ENCODE results near the gene STX10.
"Not testable (repeated sequence)": the region's sequence is repeated elsewhere in the genome, so short reads cannot be mapped to it uniquely, and the experiment has no call there.

Gene STX10

GRCh38 chr19:13150187-13150930 is at the start of gene STX10, which contains the start of gene IER2:
Gene STX10, minus strand, starts transcription at chr19:13150375. Its CDS starts 202 bp downstream, at chr19:13150173.
Gene IER2, plus strand, starts transcription at chr19:13150411. Its CDS starts 2,776 bp downstream, at chr19:13153187.
- H3K9me3 ChIP-seq: no peaks in the 10 kb centered on the region
- H3K36me3 ChIP-seq (replicated peaks): peaks cover 16% of the 10 kb centered on the region
- DNase-seq (ENCODE audit: low spot score in 2 of 2): peak; percentile 94
- no peaks in the 10 kb centered on the region for H3K27me3 ChIP-seq (ENCODE audit: low read depth)
- H3K4me1 ChIP-seq: peaks cover 5% of the 10 kb centered on the region
- in situ Hi-C loops (cut with MboI; ENCODE audit: low sequenced_read_pairs): loop anchor here (25.0 kb wide), 1 partner anchor 862 kb away; the partner anchor contains the start of gene RFX1
- peak within 1 kb of the TSS; percentile 97 for H3K4me3 ChIP-seq

GRCh38 chr19:13198634-13199033 is 48.5 kb upstream of the STX10 start:
- no peak for DNase-seq (ENCODE audit: low spot score in 2 of 2)
- no peaks in the 10 kb centered on the region for H3K27me3 ChIP-seq (ENCODE audit: low read depth)
- no peaks in the 10 kb centered on the region for H3K4me1 ChIP-seq
- no peaks in the 10 kb centered on the region for H3K36me3 ChIP-seq (replicated peaks)
- no peak overlapping the region for H3K4me3 ChIP-seq
- H3K9me3 ChIP-seq: no peaks in the 10 kb centered on the region
- in situ Hi-C loops (cut with MboI; ENCODE audit: low sequenced_read_pairs): no loop called here

GRCh38 chr19:13195678-13196077 is 45.5 kb upstream of the STX10 start:
- H3K4me3 ChIP-seq: no peak overlapping the region
- in situ Hi-C loops (cut with MboI; ENCODE audit: low sequenced_read_pairs): no loop called here
- DNase-seq (ENCODE audit: low spot score in 2 of 2): peak in 1 of 2 experiments; percentile 50

GRCh38 chr19:13190781-13191540 is 40.8 kb upstream of the STX10 start:
- no peak for DNase-seq (ENCODE audit: low spot score in 2 of 2)
- H3K4me1 ChIP-seq: no peaks in the 10 kb centered on the region
- no peaks in the 10 kb centered on the region for H3K36me3 ChIP-seq (replicated peaks)
- H3K4me3 ChIP-seq: no peak overlapping the region
- no peaks in the 10 kb centered on the region for H3K27me3 ChIP-seq (ENCODE audit: low read depth)
- in situ Hi-C loops (cut with MboI; ENCODE audit: low sequenced_read_pairs): no loop called here
- H3K9me3 ChIP-seq: no peaks in the 10 kb centered on the region

More at GRCh38 chr19:13195678-13196077, 45.5 kb upstream of the STX10 start:
- no peaks in the 10 kb centered on the region for H3K27me3 ChIP-seq (ENCODE audit: low read depth)
- H3K36me3 ChIP-seq (replicated peaks): no peaks in the 10 kb centered on the region
- no peaks in the 10 kb centered on the region for H3K4me1 ChIP-seq
- no peaks in the 10 kb centered on the region for H3K9me3 ChIP-seq

GRCh38 chr19:13189600-13189999 is 39.4 kb upstream of the STX10 start:
- H3K9me3 ChIP-seq: no peaks in the 10 kb centered on the region
- no peaks in the 10 kb centered on the region for H3K36me3 ChIP-seq (replicated peaks)
- no peak overlapping the region for H3K4me3 ChIP-seq
- DNase-seq (ENCODE audit: low spot score in 2 of 2): no peak
- H3K27me3 ChIP-seq (ENCODE audit: low read depth): no peaks in the 10 kb centered on the region
- in situ Hi-C loops (cut with MboI; ENCODE audit: low sequenced_read_pairs): no loop called here
- no peaks in the 10 kb centered on the region for H3K4me1 ChIP-seq

- Histone ChIP-seq H3K4me3 (no peak overlapping the region), H3K36me3 (replicated peaks) (no peaks in the 10 kb centered on the region), H3K4me1 (no peaks in the 10 kb centered on the region), H3K27me3 (ENCODE audit: low read depth) (no peaks in the 10 kb centered on the region), H3K9me3 (no peaks in the 10 kb centered on the region)
- in situ Hi-C loops (cut with MboI; ENCODE audit: low sequenced_read_pairs): no loop called here
- no peak for DNase-seq (ENCODE audit: low spot score in 2 of 2)
Observed at GRCh38 chr19:13187419-13187818, 37.2 kb upstream of the STX10 start.

GRCh38 chr19:13186688-13187087 is 36.5 kb upstream of the STX10 start:
- H3K4me3 ChIP-seq; H3K27me3 ChIP-seq (ENCODE audit: low read depth); H3K9me3 ChIP-seq; H3K4me1 ChIP-seq; in situ Hi-C loops (cut with MboI; ENCODE audit: low sequenced_read_pairs); H3K36me3 ChIP-seq (replicated peaks); DNase-seq (ENCODE audit: low spot score in 2 of 2): not testable (repeated sequence)

- peak in 1 of 2 experiments; percentile 41 for DNase-seq (ENCODE audit: low spot score in 2 of 2)
- H3K9me3 ChIP-seq; H3K4me3 ChIP-seq; H3K27me3 ChIP-seq (ENCODE audit: low read depth); H3K36me3 ChIP-seq (replicated peaks); H3K4me1 ChIP-seq; in situ Hi-C loops (cut with MboI; ENCODE audit: low sequenced_read_pairs): not testable (repeated sequence)
Observed at GRCh38 chr19:13185763-13186657, 35.8 kb upstream of the STX10 start.

GRCh38 chr19:13184926-13185325 is 34.8 kb upstream of the STX10 start:
- in situ Hi-C loops (cut with MboI; ENCODE audit: low sequenced_read_pairs); H3K4me1 ChIP-seq; H3K27me3 ChIP-seq (ENCODE audit: low read depth); H3K4me3 ChIP-seq; H3K9me3 ChIP-seq; H3K36me3 ChIP-seq (replicated peaks); DNase-seq (ENCODE audit: low spot score in 2 of 2): not testable (repeated sequence)

- no peaks in the 10 kb centered on the region for H3K4me1 ChIP-seq
- no peaks in the 10 kb centered on the region for H3K9me3 ChIP-seq
- in situ Hi-C loops (cut with MboI; ENCODE audit: low sequenced_read_pairs): no loop called here
- H3K36me3 ChIP-seq (replicated peaks): no peaks in the 10 kb centered on the region
- DNase-seq (ENCODE audit: low spot score in 2 of 2): no peak
- H3K27me3 ChIP-seq (ENCODE audit: low read depth): no peaks in the 10 kb centered on the region
- H3K4me3 ChIP-seq: no peak overlapping the region
Observed at GRCh38 chr19:13181747-13182388, 31.7 kb upstream of the STX10 start.

GRCh38 chr19:13178291-13178690 is 28.1 kb upstream of the STX10 start:
- H3K9me3 ChIP-seq; H3K4me3 ChIP-seq; DNase-seq (ENCODE audit: low spot score in 2 of 2); H3K4me1 ChIP-seq; in situ Hi-C loops (cut with MboI; ENCODE audit: low sequenced_read_pairs); H3K36me3 ChIP-seq (replicated peaks); H3K27me3 ChIP-seq (ENCODE audit: low read depth): not testable (repeated sequence)

- H3K36me3 ChIP-seq (replicated peaks); H3K4me3 ChIP-seq; in situ Hi-C loops (cut with MboI; ENCODE audit: low sequenced_read_pairs); H3K9me3 ChIP-seq; H3K27me3 ChIP-seq (ENCODE audit: low read depth); H3K4me1 ChIP-seq; DNase-seq (ENCODE audit: low spot score in 2 of 2): not testable (repeated sequence)
Observed at GRCh38 chr19:13177584-13177983, 27.4 kb upstream of the STX10 start.

- Histone ChIP-seq H3K9me3 (no peaks in the 10 kb centered on the region), H3K27me3 (ENCODE audit: low read depth) (no peaks in the 10 kb centered on the region), H3K36me3 (replicated peaks) (no peaks in the 10 kb centered on the region), H3K4me1 (no peaks in the 10 kb centered on the region; the same call in 1 of the 2 replicates), H3K4me3 (no peak overlapping the region)
- DNase-seq (ENCODE audit: low spot score in 2 of 2): no peak
- in situ Hi-C loops (cut with MboI; ENCODE audit: low sequenced_read_pairs): no loop called here
Observed at GRCh38 chr19:13176345-13176744, 26.2 kb upstream of the STX10 start.

Data from HAP-1 (cell line).